Esophagus muscularis mucosa (tissue), 4 donors: Measurements from ENCODE around the gene HSD3B1.

ENCODE experiments used
- EP300 ChIP-seq: sonication (generic); formaldehyde crosslinking; IDR thresholded peaks from one replicate; pipeline ENCODE4 v1.6.1; 2017; ENCODE audit warnings: antibody characterized with exemption
- POLR2A ChIP-seq: fragments of 450-650 bp; IDR thresholded peaks from one replicate; pipeline ENCODE4 v1.6.1; 2017; ENCODE audit warnings: antibody characterized with exemption, moderate library complexity, mild to moderate bottlenecking, low read depth
- POLR2AphosphoS5 ChIP-seq, 2 donors: sonication (generic); formaldehyde crosslinking; IDR thresholded peaks; one replicate each; pipeline ENCODE4 v1.6.1; 2017; ENCODE audit warnings: antibody characterized with exemption in 2 of 2
- TF ChIP-seq, protein P1 (sequence below), 3 experiments: fragments of 200-600 bp in 2 of 3; fragments of 450-650 bp in 1 of 3; sonication (generic) in 2 of 3; IDR thresholded peaks; one replicate each; pipeline ENCODE4 v1.5.1; 2017 to 2019; ENCODE audit warnings: antibody characterized with exemption in 3 of 3, mild to moderate bottlenecking in 2 of 3, moderate library complexity in 1 of 3

GRCh38 chr1:119549719-119550132, 42.7 kb downstream of the HSD3B1 start:
- TF ChIP-seq, protein P1, sequence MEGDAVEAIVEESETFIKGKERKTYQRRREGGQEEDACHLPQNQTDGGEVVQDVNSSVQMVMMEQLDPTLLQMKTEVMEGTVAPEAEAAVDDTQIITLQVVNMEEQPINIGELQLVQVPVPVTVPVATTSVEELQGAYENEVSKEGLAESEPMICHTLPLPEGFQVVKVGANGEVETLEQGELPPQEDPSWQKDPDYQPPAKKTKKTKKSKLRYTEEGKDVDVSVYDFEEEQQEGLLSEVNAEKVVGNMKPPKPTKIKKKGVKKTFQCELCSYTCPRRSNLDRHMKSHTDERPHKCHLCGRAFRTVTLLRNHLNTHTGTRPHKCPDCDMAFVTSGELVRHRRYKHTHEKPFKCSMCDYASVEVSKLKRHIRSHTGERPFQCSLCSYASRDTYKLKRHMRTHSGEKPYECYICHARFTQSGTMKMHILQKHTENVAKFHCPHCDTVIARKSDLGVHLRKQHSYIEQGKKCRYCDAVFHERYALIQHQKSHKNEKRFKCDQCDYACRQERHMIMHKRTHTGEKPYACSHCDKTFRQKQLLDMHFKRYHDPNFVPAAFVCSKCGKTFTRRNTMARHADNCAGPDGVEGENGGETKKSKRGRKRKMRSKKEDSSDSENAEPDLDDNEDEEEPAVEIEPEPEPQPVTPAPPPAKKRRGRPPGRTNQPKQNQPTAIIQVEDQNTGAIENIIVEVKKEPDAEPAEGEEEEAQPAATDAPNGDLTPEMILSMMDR (IDR thresholded peaks at IDR 0.05): peak in 2 of 3 experiments; percentile 21 to 23
- TF ChIP-seq POLR2A (no peak), POLR2AphosphoS5 (IDR thresholded peaks at IDR 0.05) (no peak), EP300 (no peak)
